NOMO-1 (cell line): ENCODE results near the gene SMG6.

Experiments
- DNase-seq, 2 experiments: peaks; one replicate each; lab custom pipeline; 2025; ENCODE audit not compliant: unreplicated experiment in 2 of 2; lab: John Stamatoyannopoulos, UW

The SMG6 gene

DNA sequence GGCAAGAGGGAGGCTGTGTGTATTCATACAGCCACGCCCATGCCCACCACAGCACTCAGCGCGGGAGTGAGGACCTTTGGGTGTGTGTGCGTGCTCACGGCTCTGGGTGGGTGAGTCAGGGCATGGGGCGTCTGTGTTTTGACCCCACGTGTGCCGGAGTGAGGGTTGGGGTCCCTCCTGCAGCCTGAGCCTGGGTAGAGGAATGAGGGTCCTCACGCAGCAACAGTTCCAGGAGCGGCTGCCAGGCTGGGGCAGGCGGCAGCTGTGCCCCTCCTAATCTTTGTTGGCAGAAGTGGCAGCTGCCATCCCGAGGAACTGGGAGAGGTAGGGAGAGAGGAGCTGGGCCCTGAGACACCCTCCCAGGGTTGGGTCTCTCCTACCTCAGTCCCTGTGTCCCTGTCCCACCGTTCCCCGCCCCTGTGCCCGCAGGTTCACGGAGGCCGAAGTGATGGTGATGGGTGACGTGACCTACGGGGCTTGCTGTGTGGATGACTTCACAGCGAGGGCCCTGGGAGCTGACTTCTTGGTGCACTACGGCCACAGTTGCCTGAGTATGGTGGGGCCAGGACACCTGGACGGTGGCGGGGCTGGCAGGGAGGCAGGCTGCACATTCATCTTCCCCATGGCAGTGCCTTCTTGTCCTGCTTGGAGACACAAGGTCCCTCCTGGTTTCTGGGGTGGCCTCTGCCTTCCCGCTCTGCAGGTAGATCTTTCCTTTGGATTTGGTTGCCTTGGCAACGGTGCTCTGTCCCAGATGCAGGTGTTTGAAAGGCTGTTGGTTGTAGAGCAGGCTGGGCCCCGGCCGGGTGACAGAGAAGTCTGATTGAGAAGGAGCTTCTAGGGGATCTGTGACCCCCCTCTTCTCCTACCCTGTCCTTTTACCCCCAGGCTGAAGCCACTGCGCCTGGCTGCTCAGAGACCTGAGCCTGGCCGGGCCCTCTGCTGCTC lies 267.8 kb downstream of the SMG6 start:
- no peak for DNase-seq

DNA sequence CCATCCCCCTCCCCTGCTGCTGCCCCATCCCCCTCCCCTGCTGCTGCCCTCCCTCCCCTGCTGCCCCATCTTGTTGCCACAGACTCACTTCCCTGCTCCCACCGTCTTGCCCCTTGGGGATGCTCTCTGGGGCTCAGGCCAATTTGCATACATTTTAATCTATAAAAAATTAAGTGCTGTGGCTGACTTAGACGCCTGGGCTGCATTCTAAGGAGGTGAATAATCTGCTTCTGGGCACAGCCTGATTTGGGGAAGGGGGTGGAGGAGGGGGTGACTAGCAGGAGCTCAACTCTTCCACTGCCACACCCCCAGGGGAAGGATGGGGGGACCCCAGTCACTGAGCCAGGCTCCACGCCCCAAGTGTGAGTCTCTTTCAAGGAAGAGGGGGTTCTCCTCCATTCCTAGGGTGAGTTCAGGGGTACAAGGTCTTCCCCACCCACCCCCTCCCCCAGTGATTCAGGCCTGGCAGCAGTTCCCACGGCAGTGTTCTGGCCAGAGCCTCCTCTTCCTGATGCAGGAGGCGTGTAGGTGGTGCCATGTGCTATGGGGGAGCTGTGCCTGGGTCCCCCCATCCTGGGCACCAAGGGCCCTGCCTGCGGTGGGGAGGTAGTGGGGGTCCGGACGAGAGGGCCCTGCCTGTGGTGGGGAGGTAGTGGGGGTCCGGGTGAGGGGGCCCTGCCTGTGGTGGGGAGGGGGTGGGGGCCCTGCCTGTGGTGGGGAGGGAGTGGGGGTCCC lies 268.6 kb downstream of the SMG6 start:
- DNase-seq = no peak

DNA sequence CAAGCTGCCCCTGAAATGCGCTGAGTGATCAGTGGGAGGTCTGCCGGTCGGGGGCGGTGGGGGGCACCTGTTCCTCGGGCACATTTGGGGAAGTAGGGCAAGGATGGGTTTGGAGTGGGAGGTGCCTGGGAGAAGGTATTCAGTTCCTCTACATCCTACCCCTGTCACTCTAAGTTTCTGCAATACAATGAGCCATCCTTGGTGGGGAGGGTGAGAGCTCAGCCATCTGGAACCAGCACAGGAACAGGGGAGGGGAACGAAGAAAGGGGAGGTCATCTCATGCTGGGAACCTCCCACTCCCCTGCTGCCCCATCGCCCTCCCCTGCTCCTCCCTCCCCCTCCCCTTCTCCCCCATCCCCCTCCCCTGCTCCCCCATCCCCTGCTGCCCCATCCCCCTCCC lies 269.4 kb downstream of the SMG6 start:
- no peak for DNase-seq

DNA sequence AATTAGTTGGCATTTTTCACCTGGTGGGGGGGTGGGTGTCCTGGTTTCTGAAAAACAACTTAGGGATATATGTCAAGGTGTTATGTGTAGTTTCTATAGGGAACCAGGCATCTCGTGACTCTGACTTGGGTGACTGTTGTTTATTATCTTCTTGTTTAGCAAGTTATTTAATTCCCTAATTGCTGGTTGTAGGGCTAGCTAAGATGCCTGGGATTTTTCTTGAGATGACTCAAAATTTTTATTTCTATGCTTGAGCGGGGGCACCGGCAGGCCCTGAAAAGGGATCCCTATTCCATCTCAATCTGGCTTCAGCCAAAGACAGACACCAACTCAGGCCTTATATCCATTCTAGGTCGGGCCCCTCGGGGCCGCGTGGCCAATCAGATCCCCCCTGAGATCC lies 270.4 kb downstream of the SMG6 start:
- DNase-seq = no peak

DNA sequence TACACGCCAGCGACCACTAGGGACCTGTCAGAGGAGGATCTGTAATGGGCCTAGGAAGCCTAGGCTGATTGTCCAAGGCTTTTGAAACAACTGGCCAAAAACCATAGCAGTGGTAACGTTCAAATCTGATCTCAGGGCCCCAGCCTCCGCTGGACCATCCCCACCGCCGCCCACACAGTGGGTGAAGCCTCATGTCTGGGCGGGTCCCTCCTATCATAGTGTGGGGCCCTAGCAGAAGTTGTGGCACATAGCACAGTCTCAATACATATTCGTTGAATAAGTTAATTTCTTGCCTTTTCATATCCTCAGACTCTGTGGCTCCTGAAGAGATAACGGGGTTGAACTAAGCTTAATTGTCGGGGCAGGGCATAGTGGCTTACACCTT lies 272.8 kb downstream of the SMG6 start:
- DNase-seq = peak in 1 of 2 experiments; percentile 83

DNA sequence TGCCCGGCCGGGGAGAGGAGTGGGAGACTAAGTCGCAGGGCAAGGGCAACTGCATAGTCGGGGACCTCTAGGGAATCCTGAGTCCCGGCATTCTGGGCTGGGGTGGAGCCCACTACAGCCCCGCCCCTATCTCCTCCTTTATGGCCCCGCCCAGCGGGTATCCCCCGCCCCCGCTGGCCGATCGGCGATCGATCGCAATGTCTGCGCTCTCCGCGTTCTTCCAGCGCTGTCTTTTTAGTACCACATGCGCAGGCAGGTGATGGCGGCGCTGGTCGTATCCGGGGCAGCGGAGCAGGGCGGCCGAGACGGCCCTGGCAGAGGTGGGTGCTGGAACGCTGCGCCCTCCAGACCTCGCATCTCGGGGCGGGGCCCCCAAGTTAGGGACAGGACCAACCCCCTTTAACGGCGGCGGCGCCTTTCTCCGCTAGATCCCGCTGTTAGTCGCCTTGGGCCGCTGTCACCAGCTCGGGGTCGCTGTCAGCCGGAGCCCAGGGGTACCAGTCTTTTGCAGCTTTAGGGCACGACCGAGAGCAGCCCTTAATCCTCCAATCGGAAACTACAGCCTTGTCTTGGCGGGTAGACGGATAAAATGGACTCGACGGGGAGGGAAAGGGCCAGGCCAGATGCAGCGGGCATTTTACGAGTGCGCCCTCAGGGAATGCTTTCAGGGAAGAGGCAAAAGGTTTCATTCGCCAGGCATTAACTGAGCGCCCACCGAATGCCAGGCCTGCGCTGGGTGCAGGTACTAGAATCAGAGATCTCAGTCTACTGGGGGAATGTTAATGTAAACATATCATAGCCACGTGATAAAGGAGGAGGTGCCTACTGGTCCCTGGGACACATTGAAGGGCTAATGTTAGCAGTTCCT lies 273.4 kb downstream of the SMG6 start, which contains the start of gene DPH1:
Gene DPH1, plus strand, starts transcription at position 243 of the 868 bp plus-strand sequence. Its CDS starts 17 bp downstream, at position 260.
- peak; percentile 77 to 93 for DNase-seq

DNA sequence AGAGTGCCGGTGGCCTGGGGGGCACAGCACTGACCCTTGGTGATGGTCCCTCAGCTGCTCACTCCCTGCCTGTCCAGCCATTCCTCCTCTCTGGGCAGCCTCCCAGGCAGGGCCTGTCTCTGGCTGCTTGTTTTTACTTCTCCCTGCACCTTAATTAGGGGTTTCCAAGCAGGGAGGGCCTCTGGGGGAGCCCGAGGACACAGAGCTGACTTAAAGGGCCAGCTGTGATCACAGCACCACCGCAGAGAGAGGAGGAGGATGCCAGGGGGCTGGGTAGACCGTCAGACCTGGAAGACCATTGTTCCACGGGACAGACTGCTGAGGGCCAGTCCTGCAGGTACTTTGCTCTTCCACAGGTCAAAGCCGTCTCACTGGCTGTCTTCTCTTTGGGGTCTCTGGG lies 274.8 kb downstream of the SMG6 start:
- no peak for DNase-seq

DNA sequence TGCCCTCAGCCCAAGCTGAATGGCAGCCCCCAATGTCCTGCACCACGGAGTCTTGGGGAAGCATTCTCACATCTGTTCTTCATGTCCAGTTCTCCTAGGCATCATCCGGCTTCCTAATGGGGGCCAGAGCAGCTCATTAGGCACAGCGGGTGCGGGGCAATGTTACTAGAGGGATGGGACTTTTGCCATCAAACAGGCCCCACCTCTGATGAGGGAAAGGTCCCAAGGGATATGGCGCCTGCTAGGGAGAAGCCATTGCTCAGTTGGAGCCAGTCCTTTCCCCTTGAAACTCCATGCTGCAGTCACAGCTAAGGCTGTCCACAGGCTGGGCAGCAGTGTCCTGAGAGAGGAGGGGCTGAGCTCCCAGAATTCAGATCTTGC lies 275.4 kb downstream of the SMG6 start:
- DNase-seq = no peak

DNA sequence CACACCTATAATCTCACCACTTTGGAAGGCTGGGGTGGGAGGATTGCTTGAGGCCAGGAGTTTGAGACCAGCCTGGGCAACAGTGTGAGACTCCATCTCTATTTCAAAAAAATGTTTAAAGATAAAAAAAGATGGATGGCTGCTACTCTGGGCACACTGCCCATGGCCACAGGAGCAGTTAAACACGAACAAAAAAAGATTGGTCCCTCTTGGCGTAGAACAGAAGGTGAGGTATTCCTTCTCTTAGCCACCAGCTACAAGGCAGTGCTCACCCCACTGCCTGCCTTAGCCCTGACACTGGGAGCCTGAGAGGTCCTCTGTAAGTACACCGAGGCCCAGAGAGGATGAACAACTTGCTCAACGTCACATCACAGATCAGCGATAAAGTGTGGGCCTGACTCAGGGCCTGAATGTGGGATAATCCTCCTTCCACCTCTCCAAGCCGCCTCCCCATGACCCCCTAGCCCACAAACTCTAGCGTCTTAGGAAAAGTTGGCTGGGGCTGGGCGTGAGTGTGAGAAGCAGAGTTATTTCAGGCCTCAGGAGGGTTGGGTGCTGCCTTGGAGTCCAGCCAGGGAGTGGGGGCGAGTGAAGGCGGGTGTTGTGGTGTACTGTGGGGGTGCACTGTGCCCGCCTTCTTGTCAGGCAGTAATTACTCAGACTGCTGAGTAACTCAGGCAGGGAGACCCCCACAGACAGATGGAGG lies 275.9 kb downstream of the SMG6 start:
- DNase-seq = no peak

DNA sequence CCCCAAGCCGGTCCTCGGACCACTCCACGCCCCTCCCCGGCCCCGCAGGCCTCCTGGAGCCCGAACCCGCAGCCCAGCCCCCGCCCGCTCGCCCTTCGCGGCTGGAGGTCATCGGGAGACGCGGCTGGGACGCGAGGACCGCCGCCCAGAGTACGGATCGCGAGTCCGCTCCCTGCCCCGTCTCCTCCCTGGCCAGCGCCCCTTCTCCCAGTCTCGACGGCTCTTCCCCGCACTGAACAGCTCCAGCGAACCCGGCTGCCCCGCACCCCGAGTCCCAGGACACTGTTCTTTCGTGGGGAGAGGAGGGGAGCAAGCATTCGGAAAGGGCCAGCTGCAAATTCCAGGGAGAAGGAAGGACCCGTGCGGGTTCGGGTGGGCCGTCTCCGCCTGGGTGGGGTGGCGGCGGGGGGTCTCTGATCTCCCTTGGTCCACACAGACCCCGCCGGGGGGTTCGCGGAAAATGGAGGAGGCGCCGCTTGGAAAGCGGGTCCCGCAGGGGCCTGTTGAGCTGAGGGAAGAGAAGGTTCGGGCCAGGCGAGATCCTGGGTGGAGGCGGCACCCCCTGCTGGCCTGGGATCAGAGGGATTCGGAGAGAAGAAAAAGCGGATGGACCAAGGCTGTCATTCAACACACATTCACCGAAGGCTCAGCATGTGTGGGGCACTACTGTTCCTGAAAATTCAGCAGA lies 277.8 kb downstream of the SMG6 start:
- peak; percentile 16 to 22 for DNase-seq

DNA sequence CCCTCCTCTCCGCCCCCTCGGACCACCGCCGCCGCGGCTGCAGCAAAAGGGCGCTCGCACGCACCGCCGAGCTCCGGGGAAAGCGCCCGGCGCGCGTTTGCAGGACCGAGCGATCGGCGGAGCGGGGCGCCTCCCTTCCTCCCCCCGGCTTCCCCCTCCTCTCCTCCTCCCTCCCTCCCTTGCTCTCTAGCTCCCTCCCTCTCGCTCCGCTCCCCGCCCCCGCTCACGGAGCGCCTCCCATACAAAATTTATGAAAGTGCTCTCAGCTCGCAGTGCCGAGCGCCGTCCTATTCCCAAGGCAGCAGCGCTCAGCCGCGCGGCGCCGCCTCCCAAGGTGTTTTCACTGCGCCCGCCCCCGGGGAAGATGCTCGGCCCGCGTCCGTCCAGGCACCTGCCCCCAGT lies 278.4 kb downstream of the SMG6 start, which contains the start of gene RTN4RL1:
Gene RTN4RL1, minus strand, starts transcription at position 115 of the 402 bp plus-strand sequence. CDS start 469 bp downstream, outside the sequence.
- peak; percentile 19 to 46 for DNase-seq

DNA sequence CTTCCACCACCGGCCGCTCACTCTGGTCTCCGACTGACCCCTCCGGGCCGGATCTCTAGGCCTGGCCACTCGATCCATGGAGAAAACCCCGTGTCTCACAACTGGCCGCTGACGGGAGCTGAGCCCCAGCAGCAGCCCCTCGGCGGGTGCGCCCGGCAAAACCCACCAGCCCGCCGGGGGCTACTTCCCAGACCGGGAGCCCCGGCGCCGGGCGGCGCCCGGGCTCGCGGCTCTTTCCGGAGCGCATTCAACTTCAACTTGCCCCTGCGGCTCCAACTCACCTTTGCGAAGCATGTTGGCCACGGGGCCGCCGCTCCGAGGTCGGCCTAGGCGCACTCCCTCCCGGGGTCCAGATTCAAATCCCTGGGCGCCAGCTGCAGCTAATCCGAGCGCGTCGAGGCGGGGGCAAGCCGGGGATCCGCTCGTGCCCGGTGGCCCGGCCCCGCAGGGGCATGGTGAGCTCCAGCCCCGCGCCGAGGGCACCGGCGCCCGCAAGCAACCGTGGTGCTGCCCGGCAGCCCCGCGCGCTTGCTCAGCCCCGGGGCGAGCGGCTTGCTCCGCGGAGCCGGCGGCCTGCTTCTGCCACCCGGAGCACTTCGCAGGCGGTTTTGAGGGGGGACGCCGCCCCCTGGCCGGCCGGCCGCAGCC lies 278.9 kb downstream of the SMG6 start:
- no peak for DNase-seq

DNA sequence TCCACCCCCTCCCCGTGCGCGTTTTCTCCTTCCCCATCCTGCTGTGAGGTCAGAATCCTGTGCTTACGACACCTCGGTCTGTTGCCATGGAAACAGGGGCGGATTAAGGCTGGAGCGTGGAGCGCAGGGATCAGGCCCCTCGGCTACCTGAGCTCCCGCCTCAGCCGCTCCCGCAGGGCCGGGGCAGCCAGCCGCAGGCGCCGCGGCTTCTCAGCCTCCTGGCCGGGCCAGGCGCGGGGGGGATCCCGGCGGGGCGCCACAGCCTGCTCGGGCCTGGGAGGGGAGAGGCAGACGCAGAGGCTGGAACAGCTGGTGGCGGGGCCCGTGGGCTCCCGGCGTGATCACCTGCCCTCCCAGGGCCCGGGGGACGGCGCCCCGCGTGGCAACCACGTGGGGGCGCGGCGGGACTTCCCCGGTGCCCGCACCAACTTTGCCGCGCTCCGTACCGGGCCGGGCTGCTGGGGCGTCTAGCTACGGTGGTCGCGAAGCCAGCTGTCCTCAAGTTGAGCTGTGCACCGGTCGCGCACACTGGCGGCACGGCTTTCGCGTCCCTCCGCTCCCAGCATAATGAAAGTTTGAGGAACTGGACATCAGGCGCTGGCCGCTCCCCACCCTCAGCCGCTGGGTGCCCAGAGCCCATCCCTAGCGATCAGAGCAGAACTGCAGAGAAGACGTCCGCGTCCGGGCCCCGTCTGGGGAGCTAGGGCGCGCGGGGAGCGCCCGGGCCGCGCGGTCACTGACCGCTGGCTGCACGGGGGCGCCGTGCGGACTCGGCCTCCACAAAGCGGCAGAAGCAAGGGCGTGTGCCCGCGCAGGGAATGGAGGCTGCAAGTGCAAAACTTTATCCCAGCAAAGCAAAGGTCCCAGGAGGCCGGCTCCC lies 279.7 kb downstream of the SMG6 start:
- peak in 1 of 2 experiments; percentile 55 for DNase-seq

DNA sequence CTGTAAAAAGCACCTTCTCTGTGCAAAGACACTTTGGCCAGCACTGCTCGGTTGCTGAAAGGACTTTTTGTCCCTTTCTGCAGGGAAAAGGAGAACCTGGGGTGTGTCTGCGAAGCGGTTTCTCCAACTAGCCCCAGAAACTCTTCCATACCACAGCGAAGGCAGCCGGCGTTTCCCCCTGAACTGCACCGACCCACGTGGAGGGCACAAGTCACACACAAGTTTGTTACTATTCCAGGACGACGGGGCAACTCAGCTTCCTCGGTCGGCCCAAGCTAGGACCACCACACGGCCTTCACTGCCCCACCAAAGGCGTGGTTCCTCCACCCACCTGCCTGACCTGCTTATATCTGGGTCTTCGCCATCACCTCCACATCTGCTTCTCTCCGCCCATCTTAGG lies 280.3 kb downstream of the SMG6 start:
- no peak for DNase-seq

DNA sequence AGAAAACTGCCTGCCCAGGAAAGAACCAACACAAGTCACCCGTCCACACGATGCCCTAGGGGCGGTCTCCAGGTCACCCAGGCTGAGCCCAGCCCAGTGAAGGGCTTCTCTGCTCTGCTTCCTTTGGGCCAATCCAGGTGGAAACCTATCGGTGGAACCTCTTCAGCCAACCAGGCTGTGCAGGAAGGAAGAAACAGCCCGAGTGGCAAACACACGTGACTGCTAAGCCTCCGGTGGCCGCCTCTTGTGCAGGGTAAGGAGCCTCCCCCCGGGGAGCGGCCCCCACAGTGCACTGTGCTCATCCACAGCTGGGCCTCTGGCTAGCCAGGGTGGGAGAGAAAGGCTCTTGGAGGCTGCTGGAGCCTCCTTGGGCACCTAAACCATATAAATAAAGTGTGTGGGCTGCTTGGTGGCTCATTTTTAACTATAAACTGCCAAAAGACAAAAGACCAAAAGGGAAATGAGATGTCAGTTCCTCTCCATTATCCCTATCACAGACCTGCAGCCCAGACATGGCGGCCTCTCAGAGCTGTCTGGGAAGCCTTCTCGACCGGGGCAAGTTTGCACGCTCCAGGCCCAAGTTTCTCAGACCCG lies 280.8 kb downstream of the SMG6 start:
- DNase-seq = no peak

DNA sequence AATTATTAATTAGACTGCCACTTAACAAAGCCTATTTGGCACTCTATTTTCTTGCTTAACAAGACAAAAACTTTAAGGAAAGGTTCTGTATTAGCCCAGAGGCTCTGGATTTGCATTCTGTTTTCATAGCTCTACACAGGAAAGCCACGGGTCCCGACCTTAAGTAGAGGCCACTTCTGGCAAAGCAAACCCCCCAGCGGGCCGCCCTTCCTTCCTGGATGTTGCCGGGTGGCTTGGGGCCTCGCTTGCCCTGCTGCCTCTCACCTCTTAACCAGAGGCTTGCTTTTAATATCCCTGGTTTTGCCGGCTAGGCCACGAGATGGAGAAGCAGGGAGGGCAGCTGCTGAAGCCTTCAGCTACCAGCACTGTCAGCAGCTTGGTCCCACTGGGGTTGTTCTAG lies 282.9 kb downstream of the SMG6 start:
- no peak for DNase-seq

DNA sequence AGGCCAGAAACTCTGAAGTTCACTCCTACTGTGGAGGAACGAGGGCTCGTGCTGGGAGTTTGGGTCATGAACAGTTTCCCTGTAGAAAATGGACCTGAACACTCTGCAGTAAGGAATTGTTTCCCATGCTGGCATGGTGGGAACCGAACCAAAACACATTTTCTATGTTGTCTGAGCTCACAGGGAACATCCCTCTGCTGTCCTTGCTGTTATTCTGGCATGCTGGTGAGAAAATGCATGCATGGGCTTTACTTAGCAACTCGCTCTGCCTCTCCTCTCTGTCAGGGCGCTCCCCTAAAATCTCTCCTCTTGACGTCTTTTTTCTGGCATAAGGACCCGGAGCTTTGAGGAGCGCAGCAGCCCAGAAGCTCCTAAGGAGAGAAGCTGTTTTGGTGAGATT lies 283.9 kb downstream of the SMG6 start:
- DNase-seq = no peak
